Gastroesophageal sphincter (tissue), 3 donors: Measurements from ENCODE around the gene TTLL12.

Experiments used
- CTCF ChIP-seq, 4 experiments: fragments of 200-600 bp in 2 of 4; fragments of 450-650 bp in 2 of 4; sonication (generic) in 1 of 4; IDR thresholded peaks; one replicate each; pipeline ENCODE4 v1.5.1; 2017 to 2019; ENCODE audit warnings: antibody characterized with exemption in 4 of 4, mild to moderate bottlenecking in 2 of 4, moderate library complexity in 2 of 4
- EP300 ChIP-seq: sonication (generic); formaldehyde crosslinking; IDR thresholded peaks from one replicate; pipeline ENCODE4 v1.6.1; 2017; ENCODE audit warnings: antibody characterized with exemption, mild to moderate bottlenecking
- POLR2A ChIP-seq, 2 donors: fragments of 450-650 bp; IDR thresholded peaks; one replicate each; pipeline ENCODE4 v1.6.1; 2017; ENCODE audit warnings: antibody characterized with exemption in 2 of 2, mild to moderate bottlenecking in 2 of 2, moderate library complexity in 1 of 2
- POLR2AphosphoS5 ChIP-seq: sonication (generic); formaldehyde crosslinking; IDR thresholded peaks from one replicate; pipeline ENCODE4 v1.6.1; 2017; ENCODE audit warnings: antibody characterized with exemption

- TF ChIP-seq POLR2A (IDR thresholded peaks at IDR 0.05) (no peak), CTCF (IDR thresholded peaks at IDR 0.05) (no peak), POLR2AphosphoS5 (no peak), EP300 (no peak)
These were observed 55.0 kb downstream of the TTLL12 start for GRCh38 chr22:43131773-43132501.
